Right renal cortex interstitium (tissue), 3 donors: ENCODE measurements around the gene STPG4. TPM values are rescaled to one million over a fixed set of nuclear protein-coding genes. Genes with fewer than 3 reads are reported as not detected.
"Not testable (repeated sequence)": the region's sequence is repeated elsewhere in the genome, so short reads cannot be mapped to it uniquely, and the experiment has no call there.

Experiments used
- DNase-seq, 3 donors: peaks; one replicate each; pipeline ENCODE4 v3.0.0-alpha.2; 2013; ENCODE audit warnings: low read depth in 3 of 3, low spot score in 2 of 3
- polyA plus RNA-seq, 3 donors: library from polyadenylated mRNA; unstranded; fragments of 120-200 nt; gene quantifications; one replicate each; pipeline ENCODE4 v1.2.1, GENCODE V29; 2013; ENCODE audit not compliant: insufficient read length in 3 of 3

The STPG4 gene
- polyA plus RNA-seq, 3 donors: not detected

DNA sequence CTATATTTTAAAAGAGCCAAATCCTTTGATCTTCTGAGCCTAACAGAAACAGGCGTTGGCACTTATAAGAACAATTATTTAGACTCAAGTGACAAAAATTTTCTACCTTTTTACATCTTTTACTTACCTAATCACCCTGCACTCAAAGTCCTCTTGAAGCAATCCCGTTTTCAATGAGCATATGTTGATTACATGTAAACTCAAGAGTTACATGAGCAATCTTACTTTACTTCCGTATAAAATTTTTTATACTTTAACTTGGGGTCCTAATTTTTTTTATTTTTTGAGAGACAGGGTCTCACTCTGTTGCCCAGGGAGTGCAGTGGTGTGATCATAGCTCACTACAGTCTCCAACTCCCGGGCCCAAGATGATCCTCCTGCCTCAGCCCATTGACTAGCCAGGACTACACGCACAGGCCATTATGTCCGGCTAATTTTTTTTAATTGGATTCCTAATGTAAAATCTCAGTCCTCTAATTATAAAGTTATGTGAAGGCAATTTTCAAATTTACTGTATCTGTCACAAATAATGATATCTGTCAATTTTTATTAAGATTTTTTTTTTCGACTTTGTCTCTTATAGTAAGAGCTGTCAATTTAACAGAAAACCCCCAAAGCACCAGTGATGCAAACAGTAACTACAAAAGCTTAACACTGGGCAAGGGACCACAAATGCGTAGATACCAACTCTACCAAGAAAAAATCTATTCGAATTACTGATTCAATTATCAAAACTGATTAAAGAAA, 19.1 kb upstream of the STPG4 start:
- no peak for DNase-seq

DNA sequence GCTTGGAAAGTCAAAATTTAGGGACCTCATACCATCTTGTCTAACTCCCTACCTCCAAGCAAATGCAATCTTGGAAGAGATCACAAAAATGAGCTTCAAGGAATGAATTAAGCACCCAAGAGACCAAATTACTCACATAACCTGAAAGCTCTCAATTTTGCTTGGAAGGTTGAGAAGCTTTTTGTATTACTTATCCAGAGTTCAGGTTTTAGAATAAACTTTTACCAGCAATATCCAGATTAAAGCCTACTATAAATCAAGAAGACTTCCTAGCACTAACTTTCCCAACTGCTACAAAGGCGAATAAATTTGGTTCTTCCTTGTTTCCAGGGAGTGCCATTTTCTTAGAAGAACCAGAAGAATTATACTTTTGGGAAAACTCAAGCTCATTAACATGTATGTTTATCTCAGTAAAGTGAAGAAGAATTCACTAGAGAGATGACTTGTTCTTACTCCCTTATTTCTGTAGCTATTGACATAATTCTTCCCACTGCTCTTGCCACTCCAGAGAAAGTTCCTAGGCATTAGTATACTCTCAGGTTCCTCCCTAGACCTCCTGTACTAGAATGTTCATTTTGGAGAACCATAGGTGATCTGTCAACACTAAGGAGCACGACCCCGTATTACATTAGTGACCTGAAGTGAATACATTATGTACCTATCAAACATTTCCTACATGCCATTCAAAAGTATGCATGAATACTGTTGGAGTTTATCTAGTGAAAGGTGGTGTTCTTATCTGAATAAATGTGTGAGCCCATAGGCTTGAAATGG, 18.0 kb upstream of the STPG4 start:
- no peak for DNase-seq

DNA sequence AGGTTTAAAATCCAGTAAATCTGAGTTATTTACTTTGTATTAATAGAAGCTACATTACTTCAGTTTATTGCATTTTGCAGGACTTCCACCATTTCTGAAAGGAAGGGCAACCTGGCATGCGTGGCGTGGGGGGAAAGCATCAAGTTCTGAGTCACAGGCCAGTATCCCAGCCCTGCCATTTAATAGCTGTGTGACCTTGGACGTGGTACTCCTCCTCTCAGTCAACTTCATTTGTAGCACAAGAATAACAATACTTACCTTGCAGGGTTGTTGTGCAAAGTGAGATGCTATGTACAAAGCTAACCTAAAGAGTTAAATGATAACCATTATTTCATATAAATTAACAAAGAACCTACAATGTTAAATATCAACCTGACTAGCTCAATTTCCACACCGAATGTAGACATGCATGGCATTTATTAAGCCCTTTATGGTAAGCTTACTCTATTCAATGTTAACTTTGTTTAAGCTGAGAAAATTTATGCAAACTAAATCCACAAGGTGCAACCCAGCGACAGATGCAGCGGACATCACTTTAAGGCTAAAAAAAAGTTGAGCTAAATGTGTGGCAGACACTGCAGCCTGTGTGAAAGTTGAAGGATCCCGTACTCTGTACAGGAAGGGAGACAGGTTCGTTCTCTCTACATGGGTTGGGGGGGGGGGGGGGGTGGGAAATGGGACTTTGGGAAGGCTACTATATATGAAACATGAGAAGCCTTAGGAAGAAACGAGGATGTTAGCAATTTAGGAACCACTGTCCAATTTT, 17.2 kb upstream of the STPG4 start:
- no peak for DNase-seq

GRCh38 chr2:47169784-47170183, 14.7 kb upstream of the STPG4 start:
- no peak for DNase-seq

- DNase-seq: not testable (repeated sequence)
These were observed 13.8 kb upstream of the STPG4 start for GRCh38 chr2:47168895-47169294.

GRCh38 chr2:47167149-47167548, 12.0 kb upstream of the STPG4 start:
- no peak for DNase-seq

- no peak for DNase-seq
These were observed 10.0 kb upstream of the STPG4 start for GRCh38 chr2:47165001-47165555.

- DNase-seq: no peak
These were observed 7.7 kb upstream of the STPG4 start for GRCh38 chr2:47162780-47163179.

DNA sequence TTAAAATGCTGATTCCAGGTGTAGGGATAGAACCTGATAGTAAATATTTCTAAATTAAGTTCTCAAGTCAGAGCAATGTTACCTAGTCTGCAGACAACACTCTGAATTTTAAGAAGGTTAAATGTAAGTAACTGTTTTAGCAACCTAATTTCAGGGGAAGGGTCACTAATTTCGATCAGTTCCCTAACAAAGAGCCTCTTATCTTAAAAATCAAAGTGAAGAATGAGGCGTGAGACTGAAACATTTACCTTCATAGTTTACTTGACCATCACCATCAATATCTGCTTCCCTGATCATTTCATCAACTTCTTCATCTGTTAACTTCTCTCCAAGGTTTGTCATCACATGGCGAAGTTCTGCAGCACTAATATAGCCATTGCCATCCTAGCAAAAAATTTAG, 6.4 kb upstream of the STPG4 start:
- no peak for DNase-seq

- no peak for DNase-seq
These were observed 5.6 kb upstream of the STPG4 start for GRCh38 chr2:47160660-47161059.

- no peak for DNase-seq
These were observed 5.1 kb upstream of the STPG4 start for GRCh38 chr2:47160211-47160610.

DNA sequence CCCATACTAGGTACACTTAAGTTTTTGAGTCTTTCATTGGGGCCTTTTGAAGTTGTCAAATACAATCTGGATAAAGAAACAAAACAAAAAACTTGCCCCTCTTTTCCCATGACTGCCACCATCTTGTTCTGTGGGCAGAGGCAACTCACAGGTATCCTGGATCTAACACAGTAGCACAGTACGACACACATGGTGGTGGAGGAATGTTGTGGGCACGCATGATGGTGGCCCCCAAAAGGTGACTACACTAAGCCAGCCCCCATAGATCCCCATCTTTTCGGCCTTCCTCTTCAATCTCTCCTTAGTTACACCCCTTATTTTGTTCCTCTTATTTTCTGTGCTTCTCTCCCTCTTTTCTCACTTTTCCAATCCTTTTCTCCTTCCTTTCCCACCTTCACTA, 4.5 kb upstream of the STPG4 start:
- no peak for DNase-seq

GRCh38 chr2:47158576-47158975, 3.5 kb upstream of the STPG4 start:
- DNase-seq: no peak

GRCh38 chr2:47152803-47153202, 2.3 kb downstream of the STPG4 start:
- DNase-seq: no peak

DNA sequence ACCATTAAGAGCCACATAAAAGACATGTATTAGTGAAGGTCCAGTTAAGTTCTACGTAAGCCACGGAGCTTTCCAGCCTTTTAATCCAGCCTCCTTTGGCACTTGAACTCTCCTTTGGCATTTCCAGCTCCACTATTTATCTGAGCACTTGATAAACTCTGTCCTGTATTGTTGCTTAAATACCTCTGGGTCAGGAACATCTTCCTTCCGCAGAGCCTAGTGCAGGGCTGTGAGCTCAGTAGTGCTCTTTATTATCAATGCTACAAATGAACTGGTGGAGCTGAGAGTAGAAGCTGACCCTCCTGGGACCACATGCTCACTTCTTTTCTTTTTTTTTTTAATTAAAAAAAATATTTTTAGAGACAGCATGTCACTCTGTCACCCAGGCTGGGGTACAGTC, 4.9 kb downstream of the STPG4 start:
- no peak for DNase-seq

DNA sequence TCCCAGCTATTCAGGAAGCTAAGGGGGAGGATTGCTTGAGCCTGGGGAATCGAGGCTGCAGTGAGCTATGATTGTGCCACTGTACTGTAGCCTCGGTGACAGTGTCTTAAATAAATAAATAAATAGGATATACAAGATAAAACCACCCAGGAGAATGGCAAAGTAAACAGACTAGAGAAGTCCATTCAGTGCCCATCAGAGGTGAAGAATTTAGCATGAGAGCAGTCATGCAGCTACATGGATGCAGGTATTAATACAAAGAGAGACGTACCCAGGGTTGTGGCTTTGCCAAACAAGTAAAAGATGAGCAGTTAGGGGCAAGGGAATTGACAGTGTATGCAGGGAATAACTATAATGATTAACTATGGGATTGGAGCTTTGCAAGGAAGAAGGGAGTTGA, 8.1 kb downstream of the STPG4 start:
- DNase-seq: no peak

DNA sequence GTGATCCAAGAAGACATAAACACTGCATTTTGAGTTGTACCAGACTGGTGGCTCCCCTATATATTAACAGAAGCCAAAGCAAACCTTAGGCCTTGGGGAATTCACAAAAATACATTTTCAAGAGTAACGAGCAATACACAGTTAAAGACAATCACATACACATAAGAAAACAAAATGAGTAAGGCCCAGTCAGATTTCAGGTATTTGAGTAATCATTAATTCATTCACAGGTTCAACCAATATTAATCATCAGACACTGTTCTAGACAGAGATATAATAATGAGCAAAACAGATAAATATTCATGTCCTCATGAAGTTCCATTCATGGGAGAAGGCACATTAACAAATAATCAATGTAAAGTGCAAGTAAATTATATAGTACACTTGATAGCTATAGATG, 9.6 kb downstream of the STPG4 start:
- no peak for DNase-seq

- no peak for DNase-seq
These were observed 13.6 kb downstream of the STPG4 start for GRCh38 chr2:47141520-47141919.

DNA sequence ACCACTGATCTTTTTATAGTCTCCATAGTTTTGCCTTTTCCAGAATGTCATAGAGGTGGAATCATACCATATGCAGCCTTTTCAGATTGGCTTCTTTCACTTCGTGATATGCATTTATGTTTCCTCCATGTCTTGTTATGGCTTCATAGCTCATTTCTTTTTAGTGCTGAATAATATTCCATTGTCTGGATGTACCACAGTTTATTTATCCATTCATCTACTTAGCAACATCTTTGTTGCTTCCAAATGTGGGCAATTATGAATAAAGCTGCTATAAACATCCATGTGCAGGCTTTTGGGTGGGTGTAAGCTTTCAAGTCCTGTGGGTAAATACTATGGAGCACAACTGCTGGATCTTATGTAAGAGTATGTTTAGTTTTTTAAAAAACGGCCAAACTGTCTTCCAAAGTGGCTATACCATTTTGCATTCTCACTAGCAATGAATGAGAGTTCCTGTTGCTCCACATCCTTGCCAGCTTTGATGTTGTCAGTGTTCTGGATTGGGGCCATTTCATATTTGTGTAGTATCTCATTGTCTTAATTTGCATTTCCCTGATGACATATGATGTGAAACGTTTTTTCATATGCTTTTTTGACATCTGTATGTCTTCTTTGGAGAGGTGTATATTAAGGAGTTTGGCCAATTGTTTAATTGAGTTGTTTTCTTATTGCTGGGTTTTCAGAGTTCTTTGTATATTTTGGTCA, 20.6 kb downstream of the STPG4 start:
- no peak for DNase-seq

DNA sequence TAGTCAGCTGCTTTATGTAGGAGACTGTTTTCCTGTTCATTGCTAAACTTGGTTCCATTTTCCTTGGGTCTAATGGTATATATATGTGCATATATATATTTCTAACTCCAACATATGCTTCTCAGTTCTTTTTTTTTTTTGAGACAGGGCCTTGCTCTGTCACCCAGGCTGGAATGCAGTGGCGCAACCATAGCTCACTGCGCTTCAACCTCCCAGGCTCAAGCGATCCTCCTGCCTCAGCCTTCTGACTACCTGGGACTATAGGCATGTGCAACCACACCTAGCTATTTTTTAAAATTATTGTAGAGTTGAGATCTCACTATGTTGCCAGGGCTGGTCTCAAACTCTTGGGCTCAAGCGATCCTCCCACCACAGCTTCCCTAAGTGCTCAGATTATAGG, 22.1 kb downstream of the STPG4 start:
- DNase-seq: no peak
